Loucy (cell line): ENCODE measurements around the gene CNDP1.

Experiments
- EZH2phosphoT487 ChIP-seq: fragments of 200-600 bp; IDR thresholded peaks from 2 replicates; pipeline ENCODE4 v1.6.1; 2018; ENCODE audit warnings: antibody characterized with exemption, mild to moderate bottlenecking, moderate library complexity, borderline replicate concordance
- TF ChIP-seq, protein P1 (sequence below): fragments of 200-600 bp; sonication (generic); conservative IDR thresholded peaks from 2 replicates; pipeline ENCODE4 v1.5.1; 2014; ENCODE audit warnings: mild to moderate bottlenecking, antibody characterized with exemption, low read length

DNA sequence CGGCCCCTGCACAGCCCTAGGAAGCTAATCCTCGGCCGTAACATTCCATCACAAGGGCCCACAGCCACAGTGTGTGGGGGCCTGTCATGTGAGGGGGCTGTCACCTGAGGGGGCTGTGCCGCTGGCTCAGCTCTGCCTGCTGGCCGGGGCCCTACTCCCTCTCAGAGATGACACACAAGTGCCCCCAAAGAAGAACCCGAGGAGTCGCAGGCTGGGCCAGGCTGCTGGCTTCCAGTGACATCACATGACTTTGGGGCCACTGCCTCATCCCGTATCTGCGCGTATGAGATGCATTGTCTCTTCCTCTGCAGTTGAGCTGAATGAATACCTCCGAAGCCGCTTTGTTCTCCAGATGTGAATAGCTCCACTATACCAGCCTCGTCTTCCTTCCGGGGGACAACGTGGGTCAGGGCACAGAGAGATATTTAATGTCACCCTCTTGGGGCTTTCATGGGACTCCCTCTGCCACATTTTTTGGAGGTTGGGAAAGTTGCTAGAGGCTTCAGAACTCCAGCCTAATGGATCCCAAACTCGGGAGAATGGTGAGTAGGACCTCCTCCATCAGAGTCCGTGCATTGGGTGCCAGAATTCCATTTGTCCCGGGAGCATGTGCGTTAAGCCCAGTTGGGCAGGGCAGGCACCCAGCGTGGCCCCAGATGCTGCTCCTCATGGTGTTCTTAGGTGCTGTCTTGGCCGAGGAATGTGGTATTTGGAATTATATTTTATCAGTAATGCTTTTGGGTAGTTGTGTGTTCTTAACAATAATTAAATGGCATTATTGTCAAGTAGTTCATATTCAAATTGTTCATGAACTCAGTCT, at the start of gene CNDP1:
- TF ChIP-seq, protein P1, sequence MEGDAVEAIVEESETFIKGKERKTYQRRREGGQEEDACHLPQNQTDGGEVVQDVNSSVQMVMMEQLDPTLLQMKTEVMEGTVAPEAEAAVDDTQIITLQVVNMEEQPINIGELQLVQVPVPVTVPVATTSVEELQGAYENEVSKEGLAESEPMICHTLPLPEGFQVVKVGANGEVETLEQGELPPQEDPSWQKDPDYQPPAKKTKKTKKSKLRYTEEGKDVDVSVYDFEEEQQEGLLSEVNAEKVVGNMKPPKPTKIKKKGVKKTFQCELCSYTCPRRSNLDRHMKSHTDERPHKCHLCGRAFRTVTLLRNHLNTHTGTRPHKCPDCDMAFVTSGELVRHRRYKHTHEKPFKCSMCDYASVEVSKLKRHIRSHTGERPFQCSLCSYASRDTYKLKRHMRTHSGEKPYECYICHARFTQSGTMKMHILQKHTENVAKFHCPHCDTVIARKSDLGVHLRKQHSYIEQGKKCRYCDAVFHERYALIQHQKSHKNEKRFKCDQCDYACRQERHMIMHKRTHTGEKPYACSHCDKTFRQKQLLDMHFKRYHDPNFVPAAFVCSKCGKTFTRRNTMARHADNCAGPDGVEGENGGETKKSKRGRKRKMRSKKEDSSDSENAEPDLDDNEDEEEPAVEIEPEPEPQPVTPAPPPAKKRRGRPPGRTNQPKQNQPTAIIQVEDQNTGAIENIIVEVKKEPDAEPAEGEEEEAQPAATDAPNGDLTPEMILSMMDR: no peak
- no peak for TF ChIP-seq EZH2phosphoT487
